SK-N-SH treated with all-trans-retinoic acid at 6 μM for 48 hours (cell line): ENCODE results near the gene TTYH2.
"Not testable (repeated sequence)": the region's sequence is repeated elsewhere in the genome, so short reads cannot be mapped to it uniquely, and the experiment has no call there.

Source experiments
- CSDC2 ChIP-seq: fragments of 250-450 bp; sonication (Bioruptor Pico); IDR thresholded peaks from 2 replicates; pipeline ENCODE4 v1.5.0; 2020; ENCODE audit warnings: mild to moderate bottlenecking, moderate library complexity
- ISL1 ChIP-seq: fragments of 250-450 bp; sonication (Bioruptor Pico); IDR thresholded peaks from 2 replicates; pipeline ENCODE4 v2.1.2; 2022; ENCODE audit warnings: mild to moderate bottlenecking, moderate library complexity
- ZFP3 ChIP-seq: fragments of 250-450 bp; sonication (Bioruptor Pico); IDR thresholded peaks from 2 replicates; pipeline ENCODE4 v1.5.0; 2020; ENCODE audit warnings: mild to moderate bottlenecking, moderate library complexity
- ZFP30 ChIP-seq: fragments of 450-650 bp; formaldehyde crosslinking; IDR thresholded peaks from 2 replicates; pipeline ENCODE4 v1.5.0; 2022; ENCODE audit warnings: mild to moderate bottlenecking, moderate library complexity
- TF ChIP-seq, protein P1 (sequence below): fragments of 250-450 bp; sonication (Bioruptor Pico); IDR thresholded peaks from 2 replicates; pipeline ENCODE4 v1.8.0; 2020; ENCODE audit warnings: mild to moderate bottlenecking, moderate library complexity, borderline replicate concordance

DNA sequence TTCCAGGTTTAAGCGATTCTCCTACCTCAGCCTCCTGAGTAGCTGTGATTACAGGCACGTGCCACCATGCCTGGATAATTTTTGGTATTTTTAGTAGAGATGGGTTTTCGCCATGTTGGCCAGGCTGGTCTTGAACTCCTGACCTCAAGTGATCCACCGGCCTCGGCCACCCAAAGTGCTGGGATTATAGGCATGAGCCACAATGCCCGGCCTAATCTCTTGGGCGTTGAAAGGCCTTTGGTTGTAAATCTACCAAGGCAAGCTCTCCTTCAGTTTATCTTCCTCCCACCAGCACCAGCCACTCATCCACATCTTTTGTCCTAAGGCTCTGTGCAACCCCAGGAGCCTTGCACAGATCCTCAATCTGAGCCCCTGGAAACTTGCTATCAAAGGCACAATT lies 66.2 kb downstream of the TTYH2 start:
- TF ChIP-seq ZFP3; CSDC2 (CRISPR knock-in tag); ZFP30 (CRISPR knock-in tag); ISL1 (CRISPR knock-in tag): not testable (repeated sequence)
- TF ChIP-seq, protein P1, sequence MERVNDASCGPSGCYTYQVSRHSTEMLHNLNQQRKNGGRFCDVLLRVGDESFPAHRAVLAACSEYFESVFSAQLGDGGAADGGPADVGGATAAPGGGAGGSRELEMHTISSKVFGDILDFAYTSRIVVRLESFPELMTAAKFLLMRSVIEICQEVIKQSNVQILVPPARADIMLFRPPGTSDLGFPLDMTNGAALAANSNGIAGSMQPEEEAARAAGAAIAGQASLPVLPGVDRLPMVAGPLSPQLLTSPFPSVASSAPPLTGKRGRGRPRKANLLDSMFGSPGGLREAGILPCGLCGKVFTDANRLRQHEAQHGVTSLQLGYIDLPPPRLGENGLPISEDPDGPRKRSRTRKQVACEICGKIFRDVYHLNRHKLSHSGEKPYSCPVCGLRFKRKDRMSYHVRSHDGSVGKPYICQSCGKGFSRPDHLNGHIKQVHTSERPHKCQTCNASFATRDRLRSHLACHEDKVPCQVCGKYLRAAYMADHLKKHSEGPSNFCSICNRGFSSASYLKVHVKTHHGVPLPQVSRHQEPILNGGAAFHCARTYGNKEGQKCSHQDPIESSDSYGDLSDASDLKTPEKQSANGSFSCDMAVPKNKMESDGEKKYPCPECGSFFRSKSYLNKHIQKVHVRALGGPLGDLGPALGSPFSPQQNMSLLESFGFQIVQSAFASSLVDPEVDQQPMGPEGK (CRISPR knock-in tag), result not testable (repeated sequence)
